NK-92 treated with Interleukin-12 subunit alpha and Interleukin-12 subunit beta, amount 100 ng/mL, for 24 hours (cell line): ENCODE results near the gene CCDC97.

Source experiments
- DNase-seq: peaks from one replicate; lab custom pipeline; 2025; lab: John Stamatoyannopoulos, UW

CCDC97 gene

GRCh38 chr19:41298348-41298964 is 11.5 kb upstream of the CCDC97 start:
- no peak for DNase-seq

- DNase-seq, result no peak
These were observed 10.8 kb upstream of the CCDC97 start for GRCh38 chr19:41299046-41299754.

- no peak for DNase-seq
These were observed 10.2 kb upstream of the CCDC97 start for GRCh38 chr19:41299755-41300089.

- no peak for DNase-seq
These were observed 9.4 kb upstream of the CCDC97 start for GRCh38 chr19:41300555-41300954.

GRCh38 chr19:41302624-41303351 is 7.2 kb upstream of the CCDC97 start:
- DNase-seq, result no peak

GRCh38 chr19:41303954-41304353 is 6.0 kb upstream of the CCDC97 start:
- no peak for DNase-seq

- no peak for DNase-seq
These were observed 5.1 kb upstream of the CCDC97 start for GRCh38 chr19:41304706-41305483.

GRCh38 chr19:41305927-41306793 is 3.8 kb upstream of the CCDC97 start:
- DNase-seq, result no peak

GRCh38 chr19:41307090-41307875 is 2.7 kb upstream of the CCDC97 start:
- DNase-seq, result no peak

GRCh38 chr19:41307954-41308449 is 2.0 kb upstream of the CCDC97 start:
- DNase-seq, result no peak

GRCh38 chr19:41308450-41309179 is 1.4 kb upstream of the CCDC97 start:
- DNase-seq, result peak; percentile 81

GRCh38 chr19:41309180-41310032 is 566 bp upstream of the CCDC97 start:
- no peak for DNase-seq

- DNase-seq, result no peak
These were observed 1.1 kb downstream of the CCDC97 start for GRCh38 chr19:41311072-41311471.

GRCh38 chr19:41311613-41312012 is 1.6 kb downstream of the CCDC97 start:
- no peak for DNase-seq

- DNase-seq, result no peak
These were observed 6.4 kb downstream of the CCDC97 start for GRCh38 chr19:41316306-41316920.

- no peak for DNase-seq
These were observed 8.9 kb downstream of the CCDC97 start for GRCh38 chr19:41318696-41319499.

- no peak for DNase-seq
These were observed 9.7 kb downstream of the CCDC97 start for GRCh38 chr19:41319500-41320184.
